CD4-positive, CD25-positive, alpha-beta regulatory T cell (primary cell): ENCODE measurements around the gene EIF4G3. TPM values are rescaled to one million over a fixed set of nuclear protein-coding genes. Genes with fewer than 3 reads are reported as not detected.

ENCODE experiments used
- ATAC-seq, 2 donors: fragments of 150-1000 bp; cut with Tn5 transposase; one replicate each; pipeline ENCODE4 v1.10.0; 2021; ENCODE audit warnings: low read depth in 2 of 2, moderate number of reproducible peaks in 2 of 2, moderate library complexity in 1 of 2
- DNase-seq, 3 donors: peaks; one replicate each; pipeline versions ENCODE4 v3.0.0 to v3.0.0-alpha.2; 2012 to 2022; ENCODE audit warnings: mixed read lengths in 1 of 3
- H3K27ac ChIP-seq: one replicate; pipeline ENCODE4 v1.7.0; 2013; ENCODE audit warnings: mild to moderate bottlenecking, low read length; ENCODE audit not compliant: insufficient read depth, poor library complexity, severe bottlenecking
- H3K27me3 ChIP-seq: one replicate; pipeline ENCODE4 v1.7.0; 2013; ENCODE audit warnings: low read length; ENCODE audit not compliant: control insufficient read depth, insufficient read depth
- H3K36me3 ChIP-seq: one replicate; pipeline ENCODE4 v1.7.0; 2013; ENCODE audit warnings: mild to moderate bottlenecking, low read length, moderate library complexity; ENCODE audit not compliant: control insufficient read depth, insufficient read depth
- H3K4me1 ChIP-seq: 2 replicates; pipeline ENCODE4 v1.7.0; 2013; ENCODE audit warnings: mild to moderate bottlenecking, low read length; ENCODE audit not compliant: insufficient read depth, control insufficient read depth, poor library complexity, severe bottlenecking
- H3K4me3 ChIP-seq: one replicate; pipeline ENCODE4 v1.7.0; 2013; ENCODE audit warnings: low read depth, mild to moderate bottlenecking, low read length, moderate library complexity
- H3K9me3 ChIP-seq, 2 experiments: 1 replicate in 1 of 2; 2 replicates in 1 of 2; pipeline ENCODE4 v1.7.0; 2013; ENCODE audit warnings: low read length in 2 of 2, mild to moderate bottlenecking in 1 of 2, moderate library complexity in 1 of 2; ENCODE audit not compliant: control insufficient read depth in 2 of 2
- H3K27ac Mint-ChIP-seq, 3 donors: one replicate each; pipeline ENCODE4 v1.8.0; 2020 to 2022; ENCODE audit warnings: mild to moderate bottlenecking in 3 of 3, mixed read lengths in 3 of 3, moderate library complexity in 2 of 3
- H3K27me3 Mint-ChIP-seq: one replicate; pipeline ENCODE4 v1.8.0; 2022; ENCODE audit warnings: mild to moderate bottlenecking, mixed read lengths
- H3K36me3 Mint-ChIP-seq: one replicate; pipeline ENCODE4 v1.8.0; 2020; ENCODE audit warnings: mixed read lengths
- H3K4me1 Mint-ChIP-seq, 4 donors: one replicate each; pipeline ENCODE4 v1.8.0; 2020 to 2022; ENCODE audit warnings: mixed read lengths in 4 of 4, mild to moderate bottlenecking in 1 of 4
- H3K4me3 Mint-ChIP-seq, 4 donors: one replicate each; pipeline ENCODE4 v1.8.0; 2020 to 2022; ENCODE audit warnings: mild to moderate bottlenecking in 4 of 4, mixed read lengths in 4 of 4, moderate library complexity in 3 of 4
- H3K9me3 Mint-ChIP-seq, 7 donors: one replicate each; pipeline ENCODE4 v1.8.0; 2020 to 2022; ENCODE audit warnings: mixed read lengths in 7 of 7, mild to moderate bottlenecking in 3 of 7, moderate library complexity in 2 of 7
- polyA plus RNA-seq, 4 donors: library from polyadenylated mRNA; unstranded; fragments of 300-500 nt; fragmentation: Illumina TruSeq; gene quantifications; one replicate each; pipeline ENCODE4 v1.2.3, GENCODE V29; 2021
- total RNA-seq: library from RNA; stranded (reverse); gene quantifications from one replicate; pipeline ENCODE4 v1.2.3, GENCODE V29; 2022

The EIF4G3 gene
- total and polyA plus RNA-seq, 5 donors from 2014 or later: 2.5 to 34.4 (median 5.5) TPM

DNA sequence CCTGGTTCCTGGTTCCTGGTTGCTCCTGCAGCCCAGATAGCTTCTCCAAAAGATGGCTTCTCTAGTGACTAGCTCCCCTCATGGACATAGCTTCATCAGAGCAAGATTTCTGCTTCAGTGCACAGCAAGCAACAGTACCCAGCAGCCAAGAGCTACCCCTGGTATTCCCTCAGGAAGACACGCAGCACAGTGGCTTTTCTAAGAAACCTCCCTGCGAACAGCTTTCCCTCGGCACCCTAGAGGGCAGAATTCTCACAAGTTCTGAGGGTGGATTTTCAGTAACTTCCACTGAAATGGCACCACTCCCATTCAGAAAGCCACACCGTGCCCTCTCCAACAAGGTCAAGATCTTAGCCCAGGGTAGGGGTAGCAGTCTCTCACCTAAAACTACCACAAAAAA is 128.2 kb downstream of the EIF4G3 start:
- H3K27ac ChIP-seq: no peak overlapping the region
- Mint-ChIP-seq H3K4me1 (peaks cover 0 to 4% (median 1%) of the 10 kb centered on the region in 4 donors), H3K36me3 (peaks cover 19% of the 10 kb centered on the region), H3K9me3 (no peaks in the 10 kb centered on the region), H3K27me3 (no peaks in the 10 kb centered on the region), H3K27ac (no peak overlapping the region), H3K4me3 (no peak overlapping the region)
- H3K4me1 ChIP-seq: no peaks in the 10 kb centered on the region
- ATAC-seq: no peak
- no peaks in the 10 kb centered on the region for H3K9me3 ChIP-seq
- no peaks in the 10 kb centered on the region for H3K27me3 ChIP-seq
- DNase-seq: no peak
- no peak overlapping the region for H3K4me3 ChIP-seq
- peaks cover 16% of the 10 kb centered on the region for H3K36me3 ChIP-seq

DNA sequence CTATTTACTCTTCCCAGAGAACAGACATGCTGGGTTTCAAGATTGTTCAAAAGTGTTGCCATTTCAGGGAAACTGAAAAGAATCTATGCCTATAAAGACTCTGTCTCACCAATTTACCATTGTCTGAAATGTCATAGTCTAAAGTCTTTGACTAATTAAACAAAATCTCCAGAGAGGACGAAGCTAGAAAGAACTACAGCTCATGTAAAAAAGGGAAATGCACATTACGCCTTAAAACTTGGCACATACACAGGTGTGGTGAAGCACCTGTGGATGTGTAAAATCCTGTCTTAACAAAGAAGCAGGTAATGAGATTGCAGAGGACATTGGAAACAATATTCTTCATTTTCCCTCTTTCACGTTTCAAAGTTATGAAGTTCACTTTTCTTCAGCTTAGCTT is 130.6 kb downstream of the EIF4G3 start:
- Histone ChIP-seq H3K36me3 (peaks cover 16% of the 10 kb centered on the region), H3K4me3 (no peak overlapping the region), H3K4me1 (no peaks in the 10 kb centered on the region), H3K27ac (no peak overlapping the region), H3K9me3 (no peaks in the 10 kb centered on the region), H3K27me3 (no peaks in the 10 kb centered on the region)
- Mint-ChIP-seq H3K27me3 (no peaks in the 10 kb centered on the region), H3K4me3 (no peak overlapping the region), H3K27ac (no peak overlapping the region), H3K9me3 (no peaks in the 10 kb centered on the region), H3K36me3 (peaks cover 19% of the 10 kb centered on the region), H3K4me1 (peaks cover 0 to 9% (median 4%) of the 10 kb centered on the region in 4 donors)
- DNase-seq (no peak), ATAC-seq (no peak)

DNA sequence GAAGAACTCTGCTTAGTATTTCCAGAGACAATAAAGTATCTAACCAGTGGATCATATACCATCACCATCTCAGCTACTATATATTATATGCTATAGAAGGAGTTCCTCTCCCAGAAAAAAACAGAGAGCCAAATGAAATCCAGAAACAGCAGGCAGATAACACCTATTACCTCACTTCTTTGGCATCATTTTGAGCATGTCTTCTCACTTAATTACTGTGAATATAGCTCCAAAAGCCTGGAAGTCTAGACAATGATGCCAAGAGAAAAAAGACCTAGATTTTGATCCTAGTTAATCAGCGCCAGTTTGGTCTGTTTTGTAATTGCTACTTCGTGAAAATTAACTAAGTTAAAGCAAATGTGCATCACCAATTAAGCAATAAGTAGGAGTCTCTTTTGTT is 131.3 kb downstream of the EIF4G3 start:
- H3K27me3 Mint-ChIP-seq: no peaks in the 10 kb centered on the region
- no peak for ATAC-seq

GRCh38 chr1:21042929-21043605 is 133.6 kb downstream of the EIF4G3 start:
- H3K9me3 ChIP-seq: no peaks in the 10 kb centered on the region
- H3K36me3 ChIP-seq: peaks cover 4% of the 10 kb centered on the region
- Mint-ChIP-seq H3K36me3 (peaks cover 7% of the 10 kb centered on the region), H3K27me3 (no peaks in the 10 kb centered on the region), H3K27ac (peak overlapping the region in 2 of 3 donors; percentile 3 to 37), H3K4me3 (no peak overlapping the region), H3K4me1 (peaks cover 0 to 10% (median 3%) of the 10 kb centered on the region in 4 donors), H3K9me3 (no peaks in the 10 kb centered on the region)
- no peaks in the 10 kb centered on the region for H3K4me1 ChIP-seq
- ATAC-seq: no peak
- H3K4me3 ChIP-seq: no peak overlapping the region
- H3K27me3 ChIP-seq: no peaks in the 10 kb centered on the region
- no peak overlapping the region for H3K27ac ChIP-seq
- DNase-seq: no peak

More for the DNA sequence above, 131.3 kb downstream of the EIF4G3 start:
- H3K4me3 ChIP-seq: no peak overlapping the region
- Mint-ChIP-seq H3K36me3 (peaks cover 19% of the 10 kb centered on the region), H3K27ac (no peak overlapping the region), H3K4me3 (no peak overlapping the region), H3K4me1 (peaks cover 0 to 9% (median 4%) of the 10 kb centered on the region in 4 donors), H3K9me3 (no peaks in the 10 kb centered on the region)
- peaks cover 14% of the 10 kb centered on the region for H3K36me3 ChIP-seq
- H3K4me1 ChIP-seq: no peaks in the 10 kb centered on the region
- no peaks in the 10 kb centered on the region for H3K9me3 ChIP-seq
- H3K27me3 ChIP-seq: no peaks in the 10 kb centered on the region
- H3K27ac ChIP-seq: no peak overlapping the region
- DNase-seq: no peak

GRCh38 chr1:21041541-21041940 is 135.2 kb downstream of the EIF4G3 start:
- H3K27ac Mint-ChIP-seq: peak overlapping the region in 1 of 3 donors; percentile 17
- no peak for ATAC-seq

DNA sequence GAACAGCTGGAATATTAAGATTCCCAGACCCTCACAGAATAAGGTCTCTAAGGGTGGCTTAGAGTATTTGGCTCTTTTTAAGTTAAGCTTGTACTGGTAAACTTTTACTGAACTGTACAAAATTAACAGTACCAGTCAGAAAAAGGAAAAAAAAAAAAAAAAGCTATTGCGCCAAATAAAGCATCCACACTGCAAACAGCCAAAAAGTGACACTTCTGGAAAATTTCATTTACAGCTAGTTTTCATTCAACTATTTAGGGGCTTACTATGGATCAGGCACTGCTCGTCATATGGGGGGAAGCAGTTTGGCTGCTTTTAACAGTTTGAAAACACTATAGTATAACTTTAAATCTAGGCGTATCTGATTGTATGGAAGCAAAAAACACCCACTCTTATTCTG is 139.6 kb downstream of the EIF4G3 start:
- H3K36me3 Mint-ChIP-seq: peaks cover 4% of the 10 kb centered on the region

More at GRCh38 chr1:21041541-21041940, 135.2 kb downstream of the EIF4G3 start:
- H3K27ac ChIP-seq: no peak overlapping the region
- Mint-ChIP-seq H3K4me1 (peaks cover 0 to 10% (median 3%) of the 10 kb centered on the region in 4 donors), H3K27me3 (no peaks in the 10 kb centered on the region), H3K36me3 (peaks cover 7% of the 10 kb centered on the region), H3K9me3 (no peaks in the 10 kb centered on the region), H3K4me3 (no peak overlapping the region)
- peaks cover 4% of the 10 kb centered on the region for H3K36me3 ChIP-seq
- no peaks in the 10 kb centered on the region for H3K9me3 ChIP-seq
- H3K27me3 ChIP-seq: no peaks in the 10 kb centered on the region
- H3K4me1 ChIP-seq: no peaks in the 10 kb centered on the region
- H3K4me3 ChIP-seq: no peak overlapping the region
- no peak for DNase-seq

GRCh38 chr1:21035794-21036193 is 140.9 kb downstream of the EIF4G3 start:
- Mint-ChIP-seq H3K27me3 (no peaks in the 10 kb centered on the region), H3K27ac (no peak overlapping the region), H3K4me1 (peaks cover 0 to 12% (median 4%) of the 10 kb centered on the region in 4 donors), H3K9me3 (peaks cover 0 to 2% (median 0%) of the 10 kb centered on the region in 7 donors), H3K36me3 (peaks cover 4% of the 10 kb centered on the region), H3K4me3 (no peak overlapping the region)
- Histone ChIP-seq H3K27ac (no peak overlapping the region), H3K27me3 (no peaks in the 10 kb centered on the region), H3K4me3 (no peak overlapping the region), H3K4me1 (no peaks in the 10 kb centered on the region), H3K9me3 (no peaks in the 10 kb centered on the region), H3K36me3 (no peaks in the 10 kb centered on the region)
- ATAC-seq: no peak
- DNase-seq: no peak

More for the DNA sequence above, 139.6 kb downstream of the EIF4G3 start:
- H3K27me3 ChIP-seq: no peaks in the 10 kb centered on the region
- no peak overlapping the region for H3K27ac ChIP-seq
- no peaks in the 10 kb centered on the region for H3K27me3 Mint-ChIP-seq
- no peak overlapping the region for H3K4me3 Mint-ChIP-seq
- no peaks in the 10 kb centered on the region for H3K36me3 ChIP-seq
- peaks cover 0 to 2% (median 0%) of the 10 kb centered on the region in 7 donors for H3K9me3 Mint-ChIP-seq
- no peak overlapping the region for H3K4me3 ChIP-seq
- no peaks in the 10 kb centered on the region for H3K9me3 ChIP-seq
- no peak for DNase-seq
- H3K4me1 Mint-ChIP-seq: peaks cover 0 to 9% (median 4%) of the 10 kb centered on the region in 4 donors
- no peaks in the 10 kb centered on the region for H3K4me1 ChIP-seq
- ATAC-seq: no peak
- no peak overlapping the region for H3K27ac Mint-ChIP-seq
